Stimulated activated CD8-positive, alpha-beta memory T cell treated with anti-CD3 and anti-CD28 coated beads, Interleukin-7, amount 100 ng/mL, for 48 hours (primary cell): ENCODE results near the gene DNAJB2.
"Not testable (repeated sequence)": the region's sequence is repeated elsewhere in the genome, so short reads cannot be mapped to it uniquely, and the experiment has no call there.

Source experiments
- DNase-seq, 2 donors: peaks; one replicate each; pipeline ENCODE4 v3.0.0-alpha.2; 2020; ENCODE audit warnings: low read depth in 1 of 2; ENCODE audit errors: extremely low read depth in 1 of 2

DNAJB2 gene

GRCh38 chr2:219284501-219285372 is 5.6 kb downstream of the DNAJB2 start:
- DNase-seq, result no peak

DNA sequence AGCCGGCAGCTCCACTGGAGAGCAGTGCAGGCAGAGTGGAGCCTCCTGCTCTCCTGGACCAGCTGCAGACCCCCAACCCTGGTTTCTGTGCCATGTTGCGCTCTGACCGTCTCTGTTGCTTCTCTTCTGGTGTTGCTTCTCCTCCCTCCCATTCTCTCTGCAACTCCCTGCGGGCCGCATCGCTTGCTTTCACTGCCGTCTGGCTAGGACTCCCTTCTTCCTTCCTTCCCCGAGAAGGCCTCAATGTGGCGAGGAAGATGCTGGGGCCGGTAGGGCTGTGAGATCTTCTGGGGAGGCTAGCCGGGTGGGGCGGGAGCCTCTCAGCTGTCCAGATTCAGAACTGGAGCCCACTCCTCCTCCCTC is 6.2 kb downstream of the DNAJB2 start:
- no peak for DNase-seq

DNA sequence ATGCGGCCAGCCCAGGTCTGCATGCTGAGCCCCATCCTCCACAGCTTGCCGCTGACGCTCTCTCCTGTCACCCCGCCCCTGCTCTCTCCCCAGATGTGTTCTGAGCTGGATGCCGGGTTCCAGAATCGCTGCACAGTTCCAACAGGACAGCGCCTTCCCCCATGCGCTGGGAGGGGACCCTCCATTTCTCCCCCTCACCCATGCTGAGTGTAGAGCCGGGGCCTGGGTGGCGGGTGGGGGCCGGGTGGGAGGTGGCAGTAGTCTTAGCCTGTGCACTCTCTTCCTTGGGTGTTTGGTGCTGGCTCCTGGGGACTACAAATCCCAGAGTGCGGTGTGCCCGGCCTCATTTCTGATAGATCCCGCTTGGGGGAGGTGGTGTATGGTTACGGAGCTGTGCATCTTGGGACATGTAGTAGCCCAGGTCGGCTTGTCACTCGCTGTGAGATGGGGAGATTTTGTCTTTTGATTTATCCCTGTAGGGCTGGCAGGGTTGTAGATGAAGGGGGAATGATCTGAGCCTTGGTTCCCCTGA is 6.8 kb downstream of the DNAJB2 start:
- no peak for DNase-seq

DNA sequence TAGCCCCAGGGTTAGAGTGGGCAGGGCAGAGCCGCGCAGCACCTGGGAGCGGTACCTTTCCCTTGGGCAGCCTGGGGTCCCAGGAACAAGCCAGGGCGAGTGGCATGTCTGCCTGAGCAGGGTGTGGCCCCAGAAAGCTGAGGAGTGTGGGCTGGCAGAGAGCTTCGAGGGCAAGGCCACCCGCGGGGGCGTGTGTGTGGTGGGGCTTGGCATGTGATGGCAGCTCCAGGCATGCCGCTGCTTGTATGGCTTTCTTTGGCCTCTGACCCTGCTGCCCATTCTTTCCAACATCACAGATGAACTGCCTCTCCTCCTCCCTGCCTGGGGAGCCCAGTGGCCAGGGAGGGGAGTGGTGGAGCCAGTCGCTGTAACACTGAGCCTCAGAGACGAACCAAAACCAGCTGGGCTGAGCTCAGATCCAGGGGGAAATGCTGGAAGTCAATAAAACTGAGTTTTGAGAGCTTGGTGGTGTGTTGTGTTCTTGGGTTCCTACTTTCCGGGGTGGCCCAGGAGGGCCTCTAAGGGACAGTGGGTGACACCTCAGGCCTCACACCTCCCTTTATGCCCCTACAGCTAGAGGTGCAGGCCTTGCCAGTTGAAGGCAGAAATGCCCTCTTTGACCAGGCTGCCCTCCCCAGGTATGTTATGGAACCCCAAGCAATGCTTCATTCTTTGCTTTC is 7.4 kb downstream of the DNAJB2 start:
- DNase-seq, result no peak

DNA sequence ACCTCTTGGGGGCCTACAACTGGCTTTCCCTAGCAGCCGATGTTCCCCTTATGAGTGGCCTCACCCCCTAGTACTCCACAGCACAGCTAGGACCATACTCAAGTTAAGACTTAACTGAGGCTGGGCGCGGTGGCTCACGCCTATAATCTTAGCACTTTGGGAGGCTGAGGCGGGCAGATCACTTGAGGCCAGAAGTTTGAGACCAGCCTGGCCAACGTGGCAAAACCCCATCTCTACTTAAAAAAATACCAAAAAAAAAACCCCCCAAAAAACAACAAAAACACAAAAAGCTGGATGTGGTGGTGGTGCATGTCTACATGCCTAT is 7.9 kb downstream of the DNAJB2 start:
- DNase-seq, result not testable (repeated sequence)

- no peak for DNase-seq
These were observed 8.6 kb downstream of the DNAJB2 start for GRCh38 chr2:219287580-219288265.

- DNase-seq, result no peak
These were observed 10.0 kb downstream of the DNAJB2 start for GRCh38 chr2:219289195-219289536.

- DNase-seq, result no peak
These were observed 10.6 kb downstream of the DNAJB2 start for GRCh38 chr2:219289537-219290361.

- DNase-seq, result no peak
These were observed 11.4 kb downstream of the DNAJB2 start for GRCh38 chr2:219290381-219291171.

- DNase-seq, result no peak
These were observed 12.2 kb downstream of the DNAJB2 start for GRCh38 chr2:219291394-219291793.

DNA sequence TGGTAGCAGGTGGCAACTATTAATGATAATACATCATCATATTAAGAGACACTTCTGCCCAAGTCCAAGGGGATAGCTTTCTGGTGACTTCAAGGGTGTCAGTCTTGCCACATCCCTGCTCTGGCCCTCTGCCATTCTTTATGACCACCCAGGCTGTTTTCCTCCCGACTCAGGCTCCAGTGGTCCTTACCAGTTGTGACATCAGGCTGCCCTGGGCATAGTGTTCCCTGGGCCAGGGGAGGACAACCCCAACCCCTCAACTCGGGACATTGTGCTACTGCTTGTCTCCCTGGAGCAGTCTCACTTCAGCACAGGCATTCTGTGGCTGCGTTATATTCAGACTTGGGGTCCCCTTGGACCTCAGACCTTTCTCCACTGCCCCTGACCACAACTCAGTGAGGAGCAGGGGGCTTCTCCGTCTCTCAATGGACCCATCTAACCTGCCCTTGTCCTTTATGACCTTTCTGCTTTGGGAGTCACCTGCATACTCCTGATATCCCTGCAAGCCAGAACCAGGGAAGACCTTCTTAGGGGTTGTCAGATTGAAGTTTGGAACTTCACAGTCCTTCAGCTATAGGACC is 12.8 kb downstream of the DNAJB2 start:
- no peak for DNase-seq

- DNase-seq, result no peak
These were observed 13.4 kb downstream of the DNAJB2 start for GRCh38 chr2:219292616-219293015.

DNA sequence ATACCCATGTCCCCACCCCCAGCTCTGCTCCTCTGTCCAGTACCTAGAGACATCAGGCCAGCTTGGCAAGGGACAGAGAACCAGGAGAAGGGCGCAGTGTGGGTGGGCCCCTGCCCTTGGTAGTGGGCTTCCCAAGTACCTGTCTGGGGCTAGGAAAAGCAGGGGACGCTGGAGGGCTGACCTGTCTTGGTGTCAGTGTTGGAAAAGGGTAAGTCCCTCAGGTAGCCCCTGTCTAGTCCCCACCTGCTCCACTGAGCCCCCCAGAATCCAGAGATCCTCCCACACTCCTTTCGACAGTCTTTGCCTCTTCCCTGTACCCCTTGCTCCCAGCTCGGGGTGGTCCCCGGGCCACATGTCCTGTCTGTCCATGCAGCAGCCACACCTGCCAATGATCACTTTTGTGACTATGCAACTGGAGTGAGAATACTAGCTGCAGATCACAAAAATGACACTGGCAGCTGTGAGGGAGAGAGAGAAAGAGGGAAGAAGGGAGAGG is 14.6 kb downstream of the DNAJB2 start:
- DNase-seq, result no peak

DNA sequence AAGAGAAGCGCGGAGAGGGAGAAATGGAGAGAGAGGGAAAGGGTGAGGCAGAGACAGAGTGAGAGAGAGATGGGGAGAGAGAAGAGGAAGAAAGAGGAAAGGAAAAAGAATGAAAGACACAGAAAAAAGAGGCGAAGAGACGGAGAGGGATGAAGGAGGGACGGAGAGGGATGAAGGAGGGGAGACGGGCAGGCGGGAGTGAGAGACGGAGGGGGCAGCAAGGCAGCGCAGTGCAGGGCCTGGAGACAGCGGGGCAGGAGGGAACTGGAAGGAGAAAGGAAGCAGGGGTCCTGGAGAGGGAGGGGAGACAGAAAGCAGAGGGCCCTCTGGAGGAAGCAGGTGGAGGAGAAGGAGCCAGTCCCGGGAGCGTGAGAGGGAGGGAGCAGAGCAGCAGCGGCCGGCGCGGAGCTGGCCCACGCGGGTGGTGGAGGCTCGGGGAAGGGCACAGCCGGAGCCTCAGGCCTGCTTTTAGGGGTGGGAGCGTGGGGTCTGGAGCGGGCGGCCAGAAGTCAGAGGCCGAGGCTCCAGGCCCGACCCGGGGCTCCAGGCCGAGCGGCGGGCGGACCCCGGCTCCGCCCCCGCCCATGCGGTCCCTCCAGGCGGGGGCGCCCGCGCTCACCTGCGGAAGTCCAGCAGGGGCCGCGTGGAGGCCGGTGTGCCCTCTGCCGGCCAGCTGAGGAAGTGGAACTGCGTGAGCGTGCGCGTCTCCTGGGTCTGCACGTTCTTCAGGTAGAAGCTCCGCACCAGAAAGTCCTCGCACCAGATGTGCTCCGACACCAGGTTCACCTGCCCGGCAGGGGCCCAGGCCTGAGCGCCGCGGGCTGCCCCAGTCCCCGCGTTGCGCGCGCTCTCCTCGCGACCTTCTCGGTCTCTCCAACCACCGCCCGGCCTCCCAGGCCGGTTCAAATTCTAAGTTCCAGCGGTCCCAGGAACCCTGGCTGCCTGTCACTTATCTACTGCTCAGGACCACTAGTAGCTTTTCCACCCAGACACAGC is 15.5 kb downstream of the DNAJB2 start:
- DNase-seq, result peak; percentile 75 to 77

DNA sequence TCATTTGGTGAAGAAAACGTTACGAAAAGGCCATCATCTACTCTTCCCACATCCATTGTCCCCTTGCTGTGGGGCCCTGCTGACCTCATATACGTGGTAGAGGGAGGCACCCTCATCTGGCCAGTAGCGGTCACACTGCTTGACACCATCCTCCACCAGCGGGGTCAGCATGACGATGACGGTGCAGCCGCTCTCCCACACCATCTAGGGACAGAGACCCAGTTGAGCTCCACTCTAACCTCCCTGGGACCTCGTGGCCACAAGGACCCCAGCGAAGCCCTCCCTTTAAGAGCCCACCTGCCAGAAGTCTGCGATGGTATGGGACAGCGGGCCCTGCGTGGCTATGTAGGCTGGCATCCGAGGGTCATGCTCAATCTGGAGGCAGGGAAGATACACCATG is 17.0 kb downstream of the DNAJB2 start:
- no peak for DNase-seq

GRCh38 chr2:219296631-219297391 is 17.6 kb downstream of the DNAJB2 start:
- no peak for DNase-seq

DNA sequence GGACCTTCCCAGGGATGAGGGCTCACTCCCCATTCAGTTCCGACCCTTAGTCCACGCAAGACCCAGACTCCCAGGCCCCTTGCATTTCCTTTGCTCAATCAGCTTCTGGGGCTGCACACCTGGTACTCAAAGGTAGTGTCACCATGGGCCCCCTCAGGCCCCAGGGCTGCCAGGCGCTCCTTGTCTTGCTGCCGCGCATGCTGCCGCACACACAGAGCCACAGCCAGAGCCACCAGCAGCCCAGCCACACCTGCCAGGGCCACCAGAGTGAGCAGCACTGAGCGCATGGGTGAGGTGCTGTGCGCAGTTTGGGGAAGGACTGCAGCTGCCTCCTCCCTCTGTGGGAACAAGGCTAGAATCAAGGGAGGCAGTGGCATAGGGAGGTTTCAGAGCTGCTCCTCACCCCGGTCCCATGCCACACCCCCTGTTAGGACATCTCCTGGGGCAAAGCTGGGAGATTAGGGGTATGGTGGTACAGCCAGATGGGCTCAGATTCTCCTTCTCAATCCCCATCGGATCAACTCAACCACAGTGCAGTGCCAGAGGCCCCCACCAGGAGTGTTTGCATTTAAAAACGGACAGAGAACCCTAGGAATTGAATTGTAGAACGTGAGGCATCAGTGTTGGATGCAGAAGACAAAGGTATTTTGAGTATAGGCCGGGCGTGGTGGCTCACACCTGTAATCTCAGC is 18.7 kb downstream of the DNAJB2 start:
- no peak for DNase-seq
